ENCODE results near the gene IL34.

GRCh38 chr16:70676675-70677498 lies 30.5 kb downstream of the IL34 start:
- TF ChIP-seq FOXM1 (IDR thresholded peaks at IDR 0.05; ENCODE audit: borderline replicate concordance): no peak
- TF ChIP-seq NFRKB (IDR thresholded peaks at IDR 0.05): no peak
- no peak for TF ChIP-seq SP1 (IDR thresholded peaks at IDR 0.05)
- TF ChIP-seq ZNF384 (IDR thresholded peaks at IDR 0.05): no peak
- TF ChIP-seq TARDBP (IDR thresholded peaks at IDR 0.05): no peak
- TF ChIP-seq ELF4 (IDR thresholded peaks at IDR 0.05): no peak
- no peak for TF ChIP-seq SUZ12 (IDR thresholded peaks at IDR 0.05)
- no peak for TF ChIP-seq CTBP1 (IDR thresholded peaks at IDR 0.05; ENCODE audit: borderline replicate concordance)
- TF ChIP-seq LEF1 (IDR thresholded peaks at IDR 0.05; ENCODE audit: borderline replicate concordance): no peak
- no peak for TF ChIP-seq BHLHE40 (IDR thresholded peaks at IDR 0.05; ENCODE audit: borderline replicate concordance)
- TF ChIP-seq HDGF (IDR thresholded peaks at IDR 0.05; ENCODE audit: borderline replicate concordance): no peak
- no peak for TF ChIP-seq ARNT (IDR thresholded peaks at IDR 0.05)
- no peak for TF ChIP-seq PKNOX1 (IDR thresholded peaks at IDR 0.05)
